ENCODE data around the gene ABTB2.

ABTB2 gene

GRCh38 chr11:34214961-34215805, 142.6 kb downstream of the ABTB2 start:
- DNase-seq (ENCODE audit: low read depth), result no peak

- DNase-seq (ENCODE audit: low read depth), result no peak
Observed at GRCh38 chr11:34213366-34213765, 144.4 kb downstream of the ABTB2 start.

- no peak for DNase-seq (ENCODE audit: low read depth)
Observed at GRCh38 chr11:34212566-34212965, 145.2 kb downstream of the ABTB2 start.

- DNase-seq (ENCODE audit: low read depth), result no peak
Observed at GRCh38 chr11:34209809-34210208, 148.0 kb downstream of the ABTB2 start.

GRCh38 chr11:34208266-34209135, 149.3 kb downstream of the ABTB2 start:
- DNase-seq (ENCODE audit: low read depth), result no peak

- no peak for DNase-seq (ENCODE audit: low read depth)
Observed at GRCh38 chr11:34207487-34208180, 150.2 kb downstream of the ABTB2 start.

- no peak for DNase-seq (ENCODE audit: low read depth)
Observed at GRCh38 chr11:34206407-34207300, 151.2 kb downstream of the ABTB2 start.

- no peak for DNase-seq (ENCODE audit: low read depth)
Observed at GRCh38 chr11:34205326-34206035, 152.3 kb downstream of the ABTB2 start.

GRCh38 chr11:34204396-34205279, 153.2 kb downstream of the ABTB2 start:
- DNase-seq (ENCODE audit: low read depth), result no peak

GRCh38 chr11:34203377-34203871, 154.4 kb downstream of the ABTB2 start:
- DNase-seq (ENCODE audit: low read depth), result no peak

GRCh38 chr11:34201129-34201528, 156.7 kb downstream of the ABTB2 start:
- DNase-seq (ENCODE audit: low read depth), result no peak

GRCh38 chr11:34199525-34199924, 158.3 kb downstream of the ABTB2 start:
- DNase-seq (ENCODE audit: low read depth), result no peak

GRCh38 chr11:34198523-34198922, 159.3 kb downstream of the ABTB2 start:
- no peak for DNase-seq (ENCODE audit: low read depth)

GRCh38 chr11:34197256-34197655, 160.6 kb downstream of the ABTB2 start:
- DNase-seq (ENCODE audit: low read depth), result no peak

- DNase-seq (ENCODE audit: low read depth), result peak; percentile 61
Observed at GRCh38 chr11:34194576-34195335, 163.1 kb downstream of the ABTB2 start.

GRCh38 chr11:34192481-34193401, 165.1 kb downstream of the ABTB2 start:
- peak; percentile 87 for DNase-seq (ENCODE audit: low read depth)

- DNase-seq (ENCODE audit: low read depth), result no peak
Observed at GRCh38 chr11:34191578-34191977, 166.2 kb downstream of the ABTB2 start.

All from fibroblast of gingiva (primary cell).